Measurements from ENCODE around the gene FBXO3.

DNA sequence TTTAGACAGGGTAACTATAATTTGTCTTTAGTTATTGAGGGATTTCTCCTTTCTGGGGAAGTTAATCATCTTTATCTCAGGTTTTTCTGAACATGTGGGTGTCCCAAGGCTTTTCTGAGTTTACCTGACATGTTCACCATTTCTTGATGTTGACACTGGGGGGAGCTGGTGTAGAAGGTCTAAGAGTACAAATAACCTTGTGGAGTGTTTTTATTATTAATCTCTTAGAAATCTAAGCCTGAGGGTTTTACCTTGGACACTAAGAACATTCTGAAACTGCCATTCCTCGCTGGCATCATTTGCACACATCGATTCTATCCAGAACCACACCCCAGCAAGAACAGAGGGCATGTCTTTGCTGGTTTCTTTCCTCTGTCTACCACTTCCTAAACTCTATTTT lies 58.1 kb downstream of the FBXO3 start:
- no peak for TF ChIP-seq MAX (IDR thresholded peaks at IDR 0.05; ENCODE audit: low read depth, low read length)
- TF ChIP-seq POLR2A (IDR thresholded peaks at IDR 0.05; ENCODE audit: extremely low read depth, insufficient read length) = no peak
